ENCODE measurements around the gene SCN9A. TPM values are rescaled to one million over a fixed set of nuclear protein-coding genes. Genes with fewer than 3 reads are reported as not detected.

Gene SCN9A
- total and polyA plus RNA-seq, 9 of the 15 experiments (the other 6 are each of a cell fraction or from before 2014, with no cell fraction given) = 1.4 to 22.8 (median 7.1) TPM

GRCh38 chr2:166375736-166376487, at the start of gene SCN9A (continued):
- TF ChIP-seq IRF1 (CRISPR knock-in tag; IDR thresholded peaks at IDR 0.05; ENCODE audit: borderline replicate concordance) (no peak), ZNF639 (CRISPR knock-in tag; conservative IDR thresholded peaks at IDR 0.05 in 1 of 2, IDR thresholded peaks at IDR 0.05 in 1 of 2) (0 out of 4 replicates have a peak, but pooled peaks of 1 of the 2 experiments have one; percentile 49), SFPQ (IDR thresholded peaks at IDR 0.05; ENCODE audit: low read depth, low read length) (no peak), ZNF311 (CRISPR knock-in tag; IDR thresholded peaks at IDR 0.05) (no peak), BRF1 (IDR thresholded peaks at IDR 0.05; ENCODE audit: borderline replicate concordance, extremely low read depth, insufficient read length) (no peak), MAFG (tag; conservative IDR thresholded peaks at IDR 0.05) (peak; percentile 55), E2F8 (IDR thresholded peaks at IDR 0.05; ENCODE audit: low read depth, partially characterized antibody) (peak; percentile 66), HMGXB4 (CRISPR knock-in tag; IDR thresholded peaks at IDR 0.05) (no peak), TFAM (CRISPR knock-in tag; conservative IDR thresholded peaks at IDR 0.05) (no peak), NBN (IDR thresholded peaks at IDR 0.05; ENCODE audit: low read depth) (peak; percentile 99), TEAD2 (tag; IDR thresholded peaks at IDR 0.05) (no peak), ZFPM2 (CRISPR knock-in tag; IDR thresholded peaks at IDR 0.05) (no peak), ATF7 (IDR thresholded peaks at IDR 0.05) (peak; percentile 93)
